Tibial nerve (tissue), 3 donors: Measurements from ENCODE around the gene HSBP1.

Experiments
- POLR2A ChIP-seq, 2 donors: fragments of 450-650 bp; IDR thresholded peaks; one replicate each; pipeline ENCODE4 v1.6.1; 2017; ENCODE audit warnings: antibody characterized with exemption in 2 of 2, mild to moderate bottlenecking in 2 of 2, moderate library complexity in 2 of 2
- TF ChIP-seq, protein P1 (sequence below), 5 experiments: fragments of 200-600 bp in 3 of 5; fragments of 450-650 bp in 2 of 5; sonication (generic) in 3 of 5; IDR thresholded peaks; one replicate each; pipeline ENCODE4 v1.5.1; 2016 to 2019; ENCODE audit warnings: antibody characterized with exemption in 5 of 5, mild to moderate bottlenecking in 3 of 5, moderate library complexity in 2 of 5

DNA sequence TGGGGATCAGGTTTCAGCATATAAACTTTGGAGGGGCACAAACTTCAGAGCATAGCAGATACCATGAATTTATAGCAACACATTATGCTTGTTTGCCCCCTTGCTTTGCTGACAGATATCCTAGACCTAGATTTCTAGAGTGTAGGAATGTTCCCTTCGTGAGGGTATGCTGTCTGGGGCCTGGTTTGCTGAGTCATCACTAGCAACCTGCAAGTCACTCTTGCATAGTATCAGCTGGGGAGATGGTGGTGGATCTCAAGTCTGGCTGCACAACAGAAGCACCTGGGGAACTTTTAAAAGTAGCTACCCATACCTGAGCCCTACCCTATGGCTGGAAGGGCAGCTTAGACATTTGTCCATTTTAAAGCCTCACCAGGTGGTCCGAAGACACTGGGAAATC is 22.3 kb upstream of the HSBP1 start:
- TF ChIP-seq, protein P1, sequence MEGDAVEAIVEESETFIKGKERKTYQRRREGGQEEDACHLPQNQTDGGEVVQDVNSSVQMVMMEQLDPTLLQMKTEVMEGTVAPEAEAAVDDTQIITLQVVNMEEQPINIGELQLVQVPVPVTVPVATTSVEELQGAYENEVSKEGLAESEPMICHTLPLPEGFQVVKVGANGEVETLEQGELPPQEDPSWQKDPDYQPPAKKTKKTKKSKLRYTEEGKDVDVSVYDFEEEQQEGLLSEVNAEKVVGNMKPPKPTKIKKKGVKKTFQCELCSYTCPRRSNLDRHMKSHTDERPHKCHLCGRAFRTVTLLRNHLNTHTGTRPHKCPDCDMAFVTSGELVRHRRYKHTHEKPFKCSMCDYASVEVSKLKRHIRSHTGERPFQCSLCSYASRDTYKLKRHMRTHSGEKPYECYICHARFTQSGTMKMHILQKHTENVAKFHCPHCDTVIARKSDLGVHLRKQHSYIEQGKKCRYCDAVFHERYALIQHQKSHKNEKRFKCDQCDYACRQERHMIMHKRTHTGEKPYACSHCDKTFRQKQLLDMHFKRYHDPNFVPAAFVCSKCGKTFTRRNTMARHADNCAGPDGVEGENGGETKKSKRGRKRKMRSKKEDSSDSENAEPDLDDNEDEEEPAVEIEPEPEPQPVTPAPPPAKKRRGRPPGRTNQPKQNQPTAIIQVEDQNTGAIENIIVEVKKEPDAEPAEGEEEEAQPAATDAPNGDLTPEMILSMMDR (IDR thresholded peaks at IDR 0.05): no peak
- TF ChIP-seq POLR2A (IDR thresholded peaks at IDR 0.05): no peak
